ENCODE measurements around the gene MACROD2. TPM values are rescaled to one million over a fixed set of nuclear protein-coding genes. Genes with fewer than 3 reads are reported as not detected.

Gene MACROD2
- total and polyA plus RNA-seq, 2 donors (not counting 1 experiment from before 2014, with no cell fraction given) = 5.3 to 6.7 TPM

DNA sequence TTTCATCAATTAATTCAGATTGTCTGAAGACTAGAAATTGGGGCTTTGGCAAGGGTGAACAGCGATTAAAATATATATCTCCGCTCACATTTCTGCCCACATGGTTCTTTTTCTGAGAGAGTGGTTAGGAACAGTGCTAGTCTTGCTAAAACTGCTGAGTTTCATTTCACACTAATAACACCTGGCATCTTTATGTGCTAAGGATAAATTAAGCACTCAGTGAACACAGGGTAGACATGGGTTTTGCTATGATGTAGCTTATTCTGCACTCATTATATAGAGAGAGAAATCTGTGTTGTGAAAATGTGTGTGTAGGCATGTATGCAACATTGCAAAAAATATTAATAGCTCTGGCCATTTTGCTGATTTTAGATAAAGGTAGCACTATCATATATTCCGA, 965.5 kb downstream of the MACROD2 start:
- H3K36me3 ChIP-seq (replicated peaks in 1 of 2; ENCODE audit: control extremely low read depth in 1 of 2, control insufficient read depth in 1 of 2, extremely low read depth in 1 of 2, insufficient read depth in 2 of 2, low read length in 1 of 2) = no peaks in the 10 kb centered on the region
- TF ChIP-seq, protein P1, sequence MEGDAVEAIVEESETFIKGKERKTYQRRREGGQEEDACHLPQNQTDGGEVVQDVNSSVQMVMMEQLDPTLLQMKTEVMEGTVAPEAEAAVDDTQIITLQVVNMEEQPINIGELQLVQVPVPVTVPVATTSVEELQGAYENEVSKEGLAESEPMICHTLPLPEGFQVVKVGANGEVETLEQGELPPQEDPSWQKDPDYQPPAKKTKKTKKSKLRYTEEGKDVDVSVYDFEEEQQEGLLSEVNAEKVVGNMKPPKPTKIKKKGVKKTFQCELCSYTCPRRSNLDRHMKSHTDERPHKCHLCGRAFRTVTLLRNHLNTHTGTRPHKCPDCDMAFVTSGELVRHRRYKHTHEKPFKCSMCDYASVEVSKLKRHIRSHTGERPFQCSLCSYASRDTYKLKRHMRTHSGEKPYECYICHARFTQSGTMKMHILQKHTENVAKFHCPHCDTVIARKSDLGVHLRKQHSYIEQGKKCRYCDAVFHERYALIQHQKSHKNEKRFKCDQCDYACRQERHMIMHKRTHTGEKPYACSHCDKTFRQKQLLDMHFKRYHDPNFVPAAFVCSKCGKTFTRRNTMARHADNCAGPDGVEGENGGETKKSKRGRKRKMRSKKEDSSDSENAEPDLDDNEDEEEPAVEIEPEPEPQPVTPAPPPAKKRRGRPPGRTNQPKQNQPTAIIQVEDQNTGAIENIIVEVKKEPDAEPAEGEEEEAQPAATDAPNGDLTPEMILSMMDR (IDR thresholded peaks at IDR 0.05) = no peak
- no peak for TF ChIP-seq EZH2 (IDR thresholded peaks at IDR 0.05; ENCODE audit: borderline replicate concordance, insufficient read depth, low read depth, low read length, poor library complexity, severe bottlenecking)
- intact Hi-C loops (cut with micrococcal nuclease) = no loop called here

GRCh38 chr20:14963262-14963663, 967.9 kb downstream of the MACROD2 start:
- POLR2A ChIA-PET = no interaction called here
- DNase-seq (no peak), ATAC-seq (ENCODE audit: low read depth) (no peak)
- WGBS (ENCODE audit: insufficient coverage) = 0% methylated on average over 1 of the region's 3 CpGs
- TF ChIP-seq, protein P1 (IDR thresholded peaks at IDR 0.05) = no peak
- no peak for TF ChIP-seq EZH2 (IDR thresholded peaks at IDR 0.05; ENCODE audit: borderline replicate concordance, insufficient read depth, low read depth, low read length, poor library complexity, severe bottlenecking)
- Histone ChIP-seq H2AFZ (ENCODE audit: insufficient read depth, low read depth, low read length, poor library complexity, severe bottlenecking) (no peak overlapping the region), H3K27ac (ENCODE audit: low read length in 2 of 2) (no peak overlapping the region), H3K4me2 (replicated peaks; ENCODE audit: low read depth, low read length, poor library complexity, severe bottlenecking) (no peak overlapping the region), H3K27me3 (replicated peaks in 1 of 4; ENCODE audit: control extremely low read depth in 1 of 4, control insufficient read depth in 3 of 4, insufficient read depth in 4 of 4, low read length in 3 of 4) (no peaks in the 10 kb centered on the region), H3K9ac (ENCODE audit: low read length) (no peak overlapping the region), H4K20me1 (ENCODE audit: control insufficient read depth, insufficient read depth, low read length, poor library complexity, severe bottlenecking) (no peaks in the 10 kb centered on the region), H3K4me3 (ENCODE audit: control extremely low read depth in 1 of 5, extremely low read depth in 1 of 5, insufficient read depth in 1 of 5, low read depth in 2 of 5, low read length in 4 of 5) (no peak overlapping the region), H3K36me3 (replicated peaks in 1 of 2; ENCODE audit: control extremely low read depth in 1 of 2, control insufficient read depth in 1 of 2, extremely low read depth in 1 of 2, insufficient read depth in 2 of 2, low read length in 1 of 2) (no peaks in the 10 kb centered on the region), H3K9me3 (ENCODE audit: control extremely low read depth in 1 of 3, control insufficient read depth in 2 of 3, insufficient read depth in 1 of 3, low read length in 2 of 3) (no peaks in the 10 kb centered on the region), H3K79me2 (ENCODE audit: control insufficient read depth, insufficient read depth, low read length) (no peaks in the 10 kb centered on the region), H3K4me1 (ENCODE audit: control insufficient read depth in 2 of 2, insufficient read depth in 2 of 2, low read length in 2 of 2) (no peaks in the 10 kb centered on the region)
- Mint-ChIP-seq H3K4me3 (no peak overlapping the region), H3K27me3 (peaks cover 3% of the 10 kb centered on the region), H3K27ac (no peak overlapping the region), H3K9me3 (ENCODE audit: insufficient read depth) (no peaks in the 10 kb centered on the region), H3K4me1 (no peaks in the 10 kb centered on the region)
- intact Hi-C loops (cut with micrococcal nuclease) = no loop called here
- CTCF ChIA-PET = interaction anchor here (0.8 kb wide), 1 partner anchor 1394 kb away, joined by 3 read pairs; no protein-coding TSS in a partner anchor

More for the DNA sequence above, 965.5 kb downstream of the MACROD2 start:
- DNase-seq = no peak
- ATAC-seq (ENCODE audit: low read depth) = no peak
- H3K27me3 Mint-ChIP-seq = peaks cover 3% of the 10 kb centered on the region
- no peaks in the 10 kb centered on the region for H4K20me1 ChIP-seq (ENCODE audit: control insufficient read depth, insufficient read depth, low read length, poor library complexity, severe bottlenecking)
- no peak overlapping the region for H3K27ac ChIP-seq (ENCODE audit: low read length in 2 of 2)
- no peaks in the 10 kb centered on the region for H3K4me1 Mint-ChIP-seq
- no peak overlapping the region for H3K4me3 Mint-ChIP-seq
- H3K27ac Mint-ChIP-seq = no peak overlapping the region
- H3K9me3 Mint-ChIP-seq (ENCODE audit: insufficient read depth) = no peaks in the 10 kb centered on the region
- POLR2A ChIA-PET = no interaction called here
- WGBS (ENCODE audit: insufficient coverage) = no CpG with 5 or more reads among the region's 3 CpGs
- no peak overlapping the region for H3K4me2 ChIP-seq (replicated peaks; ENCODE audit: low read depth, low read length, poor library complexity, severe bottlenecking)
- no peaks in the 10 kb centered on the region for H3K4me1 ChIP-seq (ENCODE audit: control insufficient read depth in 2 of 2, insufficient read depth in 2 of 2, low read length in 2 of 2)
- no peak overlapping the region for H2AFZ ChIP-seq (ENCODE audit: insufficient read depth, low read depth, low read length, poor library complexity, severe bottlenecking)
- H3K79me2 ChIP-seq (ENCODE audit: control insufficient read depth, insufficient read depth, low read length) = no peaks in the 10 kb centered on the region
- CTCF ChIA-PET = no interaction called here
- H3K4me3 ChIP-seq (ENCODE audit: control extremely low read depth in 1 of 5, extremely low read depth in 1 of 5, insufficient read depth in 1 of 5, low read depth in 2 of 5, low read length in 4 of 5) = no peak overlapping the region
- H3K9me3 ChIP-seq (ENCODE audit: control extremely low read depth in 1 of 3, control insufficient read depth in 2 of 3, insufficient read depth in 1 of 3, low read length in 2 of 3) = no peaks in the 10 kb centered on the region
- H3K9ac ChIP-seq (ENCODE audit: low read length) = no peak overlapping the region
- no peaks in the 10 kb centered on the region for H3K27me3 ChIP-seq (replicated peaks in 1 of 4; ENCODE audit: control extremely low read depth in 1 of 4, control insufficient read depth in 3 of 4, insufficient read depth in 4 of 4, low read length in 3 of 4)
